Effector memory CD8-positive, alpha-beta T cell (primary cell): Measurements from ENCODE around the gene OR4F15.
"Not testable (repeated sequence)": the region's sequence is repeated elsewhere in the genome, so short reads cannot be mapped to it uniquely, and the experiment has no call there.

Experiments
- ATAC-seq: fragments of 150-1000 bp; cut with Tn5 transposase; replicated peaks from 2 replicates; pipeline ENCODE4 v1.10.0; 2021; ENCODE audit warnings: mild to moderate bottlenecking, moderate library complexity
- DNase-seq, 3 experiments: peaks; one replicate each; pipeline ENCODE4 v3.0.0; 2021
- H3K27ac Mint-ChIP-seq, 2 donors: one replicate each; pipeline ENCODE4 v1.8.0; 2022; ENCODE audit warnings: mild to moderate bottlenecking in 2 of 2, mixed read lengths in 2 of 2, moderate library complexity in 2 of 2
- H3K27me3 Mint-ChIP-seq, 2 donors: one replicate each; pipeline ENCODE4 v1.8.0; 2022; ENCODE audit warnings: mixed read lengths in 2 of 2
- H3K36me3 Mint-ChIP-seq: one replicate; pipeline ENCODE4 v1.8.0; 2022; ENCODE audit warnings: mild to moderate bottlenecking, moderate library complexity, mixed read lengths; ENCODE audit not compliant: insufficient read depth
- H3K4me1 Mint-ChIP-seq, 2 donors: one replicate each; pipeline ENCODE4 v1.8.0; 2022; ENCODE audit warnings: low read depth in 2 of 2, mixed read lengths in 2 of 2
- H3K4me3 Mint-ChIP-seq, 2 donors: one replicate each; pipeline ENCODE4 v1.8.0; 2022; ENCODE audit warnings: mild to moderate bottlenecking in 2 of 2, mixed read lengths in 2 of 2, moderate library complexity in 2 of 2
- H3K9me3 Mint-ChIP-seq, 2 donors: one replicate each; pipeline ENCODE4 v1.8.0; 2022; ENCODE audit warnings: mixed read lengths in 2 of 2

OR4F15 gene

GRCh38 chr15:101788001-101788400 lies 24.0 kb upstream of the OR4F15 start:
- not testable (repeated sequence) for H3K4me3 Mint-ChIP-seq
- H3K27me3 Mint-ChIP-seq, result peaks cover 21 to 40% of the 10 kb centered on the region in 2 donors

GRCh38 chr15:101788503-101789269 lies 23.3 kb upstream of the OR4F15 start:
- not testable (repeated sequence) for H3K4me1 Mint-ChIP-seq, H3K4me3 Mint-ChIP-seq, ATAC-seq, DNase-seq, H3K27ac Mint-ChIP-seq, H3K36me3 Mint-ChIP-seq, H3K9me3 Mint-ChIP-seq
- H3K27me3 Mint-ChIP-seq, result peaks cover 19 to 37% of the 10 kb centered on the region in 2 donors

More at GRCh38 chr15:101788001-101788400, 24.0 kb upstream of the OR4F15 start:
- H3K9me3 Mint-ChIP-seq, ATAC-seq, H3K4me1 Mint-ChIP-seq, H3K27ac Mint-ChIP-seq, DNase-seq, H3K36me3 Mint-ChIP-seq: not testable (repeated sequence)

- H3K36me3 Mint-ChIP-seq, DNase-seq, H3K4me1 Mint-ChIP-seq, H3K27ac Mint-ChIP-seq, H3K9me3 Mint-ChIP-seq, ATAC-seq, H3K4me3 Mint-ChIP-seq: not testable (repeated sequence)
- peaks cover 18 to 43% of the 10 kb centered on the region in 2 donors for H3K27me3 Mint-ChIP-seq
Measured at GRCh38 chr15:101790748-101791147, 21.3 kb upstream of the OR4F15 start.

GRCh38 chr15:101793981-101794380 lies 18.0 kb upstream of the OR4F15 start:
- not testable (repeated sequence) for DNase-seq, H3K9me3 Mint-ChIP-seq, H3K4me3 Mint-ChIP-seq, H3K27ac Mint-ChIP-seq, ATAC-seq, H3K4me1 Mint-ChIP-seq, H3K36me3 Mint-ChIP-seq
- peaks cover 43 to 68% of the 10 kb centered on the region in 2 donors for H3K27me3 Mint-ChIP-seq

GRCh38 chr15:101795455-101795854 lies 16.5 kb upstream of the OR4F15 start:
- Mint-ChIP-seq H3K4me3 (no peak overlapping the region), H3K9me3 (no peaks in the 10 kb centered on the region), H3K4me1 (no peaks in the 10 kb centered on the region), H3K27me3 (peaks cover 48 to 67% of the 10 kb centered on the region in 2 donors), H3K36me3 (no peaks in the 10 kb centered on the region), H3K27ac (no peak overlapping the region)
- no peak for DNase-seq
- no peak for ATAC-seq

- H3K36me3 Mint-ChIP-seq, result no peaks in the 10 kb centered on the region
- H3K9me3 Mint-ChIP-seq, result no peaks in the 10 kb centered on the region
- no peak overlapping the region for H3K4me3 Mint-ChIP-seq
- H3K27me3 Mint-ChIP-seq, result peaks cover 41 to 72% of the 10 kb centered on the region in 2 donors
- H3K27ac Mint-ChIP-seq, result no peak overlapping the region
- no peaks in the 10 kb centered on the region for H3K4me1 Mint-ChIP-seq
- no peak for ATAC-seq
- no peak for DNase-seq
Measured at GRCh38 chr15:101799665-101800064, 12.3 kb upstream of the OR4F15 start.

GRCh38 chr15:101801048-101801447 lies 11.0 kb upstream of the OR4F15 start:
- Mint-ChIP-seq H3K27me3 (peaks cover 44 to 71% of the 10 kb centered on the region in 2 donors), H3K27ac (no peak overlapping the region)
- no peak for DNase-seq

GRCh38 chr15:101803209-101803608 lies 8.8 kb upstream of the OR4F15 start, which contains the start of gene OR4F6:
Gene OR4F6 (plus strand): TSS chr15:101803509. CDS start chr15:101805720, 2,211 bp downstream.
- Mint-ChIP-seq H3K9me3 (no peaks in the 10 kb centered on the region), H3K27ac (no peak within 1 kb of the TSS), H3K36me3 (no peaks in the 10 kb centered on the region), H3K4me3 (no peak within 1 kb of the TSS), H3K4me1 (no peaks in the 10 kb centered on the region), H3K27me3 (peaks cover 38 to 60% of the 10 kb centered on the region in 2 donors)
- DNase-seq (no peak), ATAC-seq (no peak)

More at GRCh38 chr15:101801048-101801447, 11.0 kb upstream of the OR4F15 start:
- Mint-ChIP-seq H3K4me1 (no peaks in the 10 kb centered on the region), H3K4me3 (no peak overlapping the region), H3K9me3 (no peaks in the 10 kb centered on the region), H3K36me3 (no peaks in the 10 kb centered on the region)
- ATAC-seq, result no peak

- DNase-seq, result no peak
- Mint-ChIP-seq H3K4me3 (no peak overlapping the region), H3K27ac (no peak overlapping the region), H3K36me3 (no peaks in the 10 kb centered on the region), H3K27me3 (peaks cover 35 to 57% of the 10 kb centered on the region in 2 donors), H3K4me1 (no peaks in the 10 kb centered on the region), H3K9me3 (no peaks in the 10 kb centered on the region)
- no peak for ATAC-seq
Measured at GRCh38 chr15:101803676-101804075, 8.3 kb upstream of the OR4F15 start.

- H3K27me3 Mint-ChIP-seq, result peaks cover 36 to 55% of the 10 kb centered on the region in 2 donors
- no peak overlapping the region for H3K27ac Mint-ChIP-seq
- DNase-seq, result no peak
- no peak for ATAC-seq
- H3K36me3 Mint-ChIP-seq, result no peaks in the 10 kb centered on the region
- no peak overlapping the region for H3K4me3 Mint-ChIP-seq
- H3K4me1 Mint-ChIP-seq, result no peaks in the 10 kb centered on the region
- H3K9me3 Mint-ChIP-seq, result no peaks in the 10 kb centered on the region
Measured at GRCh38 chr15:101804375-101804774, 7.6 kb upstream of the OR4F15 start.

GRCh38 chr15:101804941-101805340 lies 7.1 kb upstream of the OR4F15 start:
- no peak overlapping the region for H3K27ac Mint-ChIP-seq
- H3K36me3 Mint-ChIP-seq, result no peaks in the 10 kb centered on the region
- no peaks in the 10 kb centered on the region for H3K9me3 Mint-ChIP-seq
- no peak for ATAC-seq
- H3K27me3 Mint-ChIP-seq, result peaks cover 38 to 55% of the 10 kb centered on the region in 2 donors
- no peak overlapping the region for H3K4me3 Mint-ChIP-seq
- DNase-seq, result no peak
- no peaks in the 10 kb centered on the region for H3K4me1 Mint-ChIP-seq

GRCh38 chr15:101805605-101806345 lies 6.2 kb upstream of the OR4F15 start:
- Mint-ChIP-seq H3K27ac (no peak overlapping the region), H3K4me3 (no peak overlapping the region), H3K4me1 (no peaks in the 10 kb centered on the region), H3K9me3 (no peaks in the 10 kb centered on the region), H3K27me3 (peaks cover 39 to 53% of the 10 kb centered on the region in 2 donors), H3K36me3 (no peaks in the 10 kb centered on the region)
- ATAC-seq (no peak), DNase-seq (no peak)

GRCh38 chr15:101807345-101807945 lies 4.6 kb upstream of the OR4F15 start:
- ATAC-seq (no peak), DNase-seq (no peak)
- Mint-ChIP-seq H3K4me1 (no peaks in the 10 kb centered on the region), H3K36me3 (no peaks in the 10 kb centered on the region), H3K27me3 (peaks cover 50 to 56% of the 10 kb centered on the region in 2 donors), H3K27ac (no peak overlapping the region), H3K9me3 (no peaks in the 10 kb centered on the region), H3K4me3 (no peak overlapping the region)
